Neutrophil (primary cell): ENCODE data around the gene THRB.

Source experiments
- H3K27ac ChIP-seq: fragments of 200-600 bp; sonication (generic); 2 replicates; pipeline ENCODE4 v1.5.1; 2016; ENCODE audit warnings: mild to moderate bottlenecking, moderate library complexity
- H3K27me3 ChIP-seq: fragments of 200-600 bp; sonication (generic); 2 replicates; pipeline ENCODE4 v1.6.0; 2016; ENCODE audit warnings: mild to moderate bottlenecking
- H3K36me3 ChIP-seq: fragments of 200-600 bp; sonication (generic); 2 replicates; pipeline ENCODE4 v1.5.1; 2017
- H3K4me1 ChIP-seq, 2 experiments: fragments of 200-600 bp in 1 of 2; sonication (generic) in 1 of 2; 1 replicate in 1 of 2; 2 replicates in 1 of 2; pipeline versions ENCODE4 v1.5.1 to v1.6.1; 2013 to 2016; ENCODE audit warnings: low read depth in 1 of 2, low read length in 1 of 2, mild to moderate bottlenecking in 1 of 2, moderate library complexity in 1 of 2; ENCODE audit not compliant: control insufficient read depth in 1 of 2, insufficient read depth in 1 of 2
- H3K4me3 ChIP-seq, 2 experiments: fragments of 200-600 bp in 1 of 2; sonication (generic) in 1 of 2; 1 replicate in 1 of 2; 2 replicates in 1 of 2; pipeline ENCODE4 v1.5.1; 2013 to 2016; ENCODE audit warnings: low read depth in 1 of 2, low read length in 1 of 2, mild to moderate bottlenecking in 1 of 2, moderate library complexity in 1 of 2
- H3K9me3 ChIP-seq: fragments of 200-600 bp; sonication (generic); 2 replicates; pipeline ENCODE4 v1.5.1; 2016
- CTCF ChIP-seq: fragments of 200-600 bp; sonication (generic); IDR thresholded peaks from 2 replicates; pipeline ENCODE4 v1.5.1; 2016; ENCODE audit warnings: antibody characterized with exemption

The THRB gene

GRCh38 chr3:24191801-24192403 is 302.7 kb downstream of the THRB start:
- no peaks in the 10 kb centered on the region for H3K36me3 ChIP-seq
- no peak overlapping the region for H3K27ac ChIP-seq
- H3K4me1 ChIP-seq = no peaks in the 10 kb centered on the region
- no peak for TF ChIP-seq CTCF
- no peaks in the 10 kb centered on the region for H3K27me3 ChIP-seq
- H3K9me3 ChIP-seq = no peaks in the 10 kb centered on the region
- no peak overlapping the region for H3K4me3 ChIP-seq

GRCh38 chr3:24190256-24190655 is 304.4 kb downstream of the THRB start:
- Histone ChIP-seq H3K36me3 (no peaks in the 10 kb centered on the region), H3K4me3 (no peak overlapping the region), H3K27ac (no peak overlapping the region), H3K9me3 (no peaks in the 10 kb centered on the region), H3K4me1 (no peaks in the 10 kb centered on the region), H3K27me3 (no peaks in the 10 kb centered on the region)
- no peak for TF ChIP-seq CTCF

- H3K27me3 ChIP-seq = no peaks in the 10 kb centered on the region
- TF ChIP-seq CTCF = no peak
- no peak overlapping the region for H3K27ac ChIP-seq
- no peak overlapping the region for H3K4me3 ChIP-seq
- no peaks in the 10 kb centered on the region for H3K9me3 ChIP-seq
- H3K36me3 ChIP-seq = no peaks in the 10 kb centered on the region
- no peaks in the 10 kb centered on the region for H3K4me1 ChIP-seq
Observed at GRCh38 chr3:24185738-24186384, 308.8 kb downstream of the THRB start.

- H3K4me3 ChIP-seq = no peak overlapping the region
Observed at GRCh38 chr3:24184528-24185176, 310.0 kb downstream of the THRB start.

GRCh38 chr3:24182756-24183155 is 311.9 kb downstream of the THRB start:
- no peak overlapping the region for H3K4me3 ChIP-seq
- TF ChIP-seq CTCF = no peak
- no peaks in the 10 kb centered on the region for H3K27me3 ChIP-seq
- no peaks in the 10 kb centered on the region for H3K4me1 ChIP-seq
- no peaks in the 10 kb centered on the region for H3K36me3 ChIP-seq
- no peak overlapping the region for H3K27ac ChIP-seq
- no peaks in the 10 kb centered on the region for H3K9me3 ChIP-seq

More at GRCh38 chr3:24184528-24185176, 310.0 kb downstream of the THRB start:
- H3K4me1 ChIP-seq = no peaks in the 10 kb centered on the region
- no peak for TF ChIP-seq CTCF
- H3K36me3 ChIP-seq = no peaks in the 10 kb centered on the region
- no peaks in the 10 kb centered on the region for H3K9me3 ChIP-seq
- H3K27ac ChIP-seq = no peak overlapping the region
- H3K27me3 ChIP-seq = no peaks in the 10 kb centered on the region
